T-helper 1 cell (primary cell): ENCODE data around the gene MINDY4.

ENCODE experiments used
- DNase-seq, 5 donors: peaks; one replicate each; pipeline ENCODE4 v3.0.0-alpha.2; 2012 to 2020

The MINDY4 gene

GRCh38 chr7:30859202-30859939, 88.2 kb downstream of the MINDY4 start:
- DNase-seq = no peak

GRCh38 chr7:30859940-30860496, 88.8 kb downstream of the MINDY4 start:
- no peak for DNase-seq

GRCh38 chr7:30861612-30862011, 90.4 kb downstream of the MINDY4 start:
- DNase-seq = no peak

- DNase-seq = no peak
Observed at GRCh38 chr7:30862995-30863705, 91.9 kb downstream of the MINDY4 start.

- no peak for DNase-seq
Observed at GRCh38 chr7:30863706-30864035, 92.5 kb downstream of the MINDY4 start.

- no peak for DNase-seq
Observed at GRCh38 chr7:30864101-30864500, 92.9 kb downstream of the MINDY4 start.

GRCh38 chr7:30865076-30865475, 93.9 kb downstream of the MINDY4 start:
- no peak for DNase-seq

- DNase-seq = no peak
Observed at GRCh38 chr7:30865821-30866220, 94.6 kb downstream of the MINDY4 start.

- DNase-seq = no peak
Observed at GRCh38 chr7:30866939-30867338, 95.7 kb downstream of the MINDY4 start.

GRCh38 chr7:30867483-30867882, 96.3 kb downstream of the MINDY4 start:
- DNase-seq = no peak

- DNase-seq = no peak
Observed at GRCh38 chr7:30869794-30870611, 98.8 kb downstream of the MINDY4 start.

- no peak for DNase-seq
Observed at GRCh38 chr7:30870821-30871518, 99.8 kb downstream of the MINDY4 start.

GRCh38 chr7:30871655-30872054, 100.4 kb downstream of the MINDY4 start:
- DNase-seq = no peak

- no peak for DNase-seq
Observed at GRCh38 chr7:30873207-30873606, 102.0 kb downstream of the MINDY4 start.

- no peak for DNase-seq
Observed at GRCh38 chr7:30873656-30874055, 102.4 kb downstream of the MINDY4 start.

GRCh38 chr7:30874656-30875302, 103.6 kb downstream of the MINDY4 start:
- no peak for DNase-seq

GRCh38 chr7:30877015-30877769, 106.0 kb downstream of the MINDY4 start:
- DNase-seq = no peak

GRCh38 chr7:30877993-30878392, 106.8 kb downstream of the MINDY4 start:
- DNase-seq = no peak

- no peak for DNase-seq
Observed at GRCh38 chr7:30879139-30880124, 108.2 kb downstream of the MINDY4 start.

- no peak for DNase-seq
Observed at GRCh38 chr7:30880125-30880720, 109.0 kb downstream of the MINDY4 start.
